ENCODE data around the gene SLC9A9.

DNA sequence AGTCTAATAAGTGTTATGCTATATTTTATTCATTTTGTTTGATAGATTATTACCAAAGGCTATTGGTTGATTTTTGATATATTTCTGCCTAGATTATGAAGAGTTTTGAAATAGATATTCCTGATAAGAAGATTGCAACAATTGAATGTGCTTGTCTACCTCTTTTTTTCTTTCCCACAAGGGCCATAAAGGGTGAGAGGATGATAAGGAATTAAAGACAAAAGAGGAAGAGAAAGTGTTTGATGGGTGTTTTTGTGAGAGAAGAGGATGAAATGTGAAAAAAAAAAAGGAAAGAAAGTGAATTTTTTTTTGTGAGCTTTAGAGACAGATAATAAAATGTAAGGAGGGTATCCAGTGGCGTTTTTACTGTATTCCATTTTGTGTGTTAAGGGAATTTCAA lies 484.3 kb downstream of the SLC9A9 start:
- no peak for TF ChIP-seq CTCF (IDR thresholded peaks at IDR 0.05)
- no peak for TF ChIP-seq POLR2AphosphoS5 (IDR thresholded peaks at IDR 0.05)
- no peak for TF ChIP-seq POLR2A (IDR thresholded peaks at IDR 0.05)

Data from breast epithelium (tissue), 3 donors.